ENCODE measurements around the gene OR2A7. TPM values are rescaled to one million over a fixed set of nuclear protein-coding genes. Genes with fewer than 3 reads are reported as not detected.
"Not testable (repeated sequence)": the region's sequence is repeated elsewhere in the genome, so short reads cannot be mapped to it uniquely, and the experiment has no call there.

Gene OR2A7
- total RNA-seq, 1 donor from 2014 or later: 0.64 TPM

GRCh38 chr7:144252307-144252706 lies 12.3 kb downstream of the OR2A7 start:
- H3K4me3 Mint-ChIP-seq (ENCODE audit: unreplicated experiment); H3K9me3 ChIP-seq (ENCODE audit: insufficient read depth, low read depth, low read length); H3K9me3 Mint-ChIP-seq (ENCODE audit: unreplicated experiment); H3K4me1 Mint-ChIP-seq (ENCODE audit: low read depth, unreplicated experiment); DNase-seq (ENCODE audit: low read depth); H3K27ac ChIP-seq (ENCODE audit: low read depth, low read length); H3K4me1 ChIP-seq (ENCODE audit: insufficient read depth, low read length); FAIRE-seq; H4K20me1 ChIP-seq (ENCODE audit: insufficient read depth, low read length); H3K79me2 ChIP-seq (ENCODE audit: insufficient read depth, low read length); H3K27me3 Mint-ChIP-seq (ENCODE audit: low read depth, unreplicated experiment); H3K4me2 ChIP-seq (ENCODE audit: low read length); H2AFZ ChIP-seq (ENCODE audit: low read depth, low read length); H3K27me3 ChIP-seq (ENCODE audit: insufficient read depth, low read length); H3K4me3 ChIP-seq (ENCODE audit: insufficient read depth, low read depth, low read length); H3K9ac ChIP-seq (ENCODE audit: low read length); H3K36me3 Mint-ChIP-seq (ENCODE audit: low read depth, unreplicated experiment); H3K36me3 ChIP-seq (ENCODE audit: insufficient read depth, low read length); H3K27ac Mint-ChIP-seq (ENCODE audit: unreplicated experiment): not testable (repeated sequence)

- DNase-seq (ENCODE audit: low read depth); H3K27ac ChIP-seq (ENCODE audit: low read depth, low read length); H3K4me1 ChIP-seq (ENCODE audit: insufficient read depth, low read length); H3K9me3 Mint-ChIP-seq (ENCODE audit: unreplicated experiment); FAIRE-seq; H3K4me2 ChIP-seq (ENCODE audit: low read length); H3K27me3 ChIP-seq (ENCODE audit: insufficient read depth, low read length); H3K4me3 Mint-ChIP-seq (ENCODE audit: unreplicated experiment); H3K4me3 ChIP-seq (ENCODE audit: insufficient read depth, low read depth, low read length); H2AFZ ChIP-seq (ENCODE audit: low read depth, low read length); H3K27ac Mint-ChIP-seq (ENCODE audit: unreplicated experiment); H3K27me3 Mint-ChIP-seq (ENCODE audit: low read depth, unreplicated experiment); H3K4me1 Mint-ChIP-seq (ENCODE audit: low read depth, unreplicated experiment); H4K20me1 ChIP-seq (ENCODE audit: insufficient read depth, low read length); H3K36me3 ChIP-seq (ENCODE audit: insufficient read depth, low read length); H3K79me2 ChIP-seq (ENCODE audit: insufficient read depth, low read length); H3K9ac ChIP-seq (ENCODE audit: low read length); H3K36me3 Mint-ChIP-seq (ENCODE audit: low read depth, unreplicated experiment); H3K9me3 ChIP-seq (ENCODE audit: insufficient read depth, low read depth, low read length): not testable (repeated sequence)
These were observed 16.8 kb downstream of the OR2A7 start for GRCh38 chr7:144247674-144248330.

GRCh38 chr7:144246967-144247366 lies 17.6 kb downstream of the OR2A7 start:
- not testable (repeated sequence) for H3K79me2 ChIP-seq (ENCODE audit: insufficient read depth, low read length); H3K9me3 ChIP-seq (ENCODE audit: insufficient read depth, low read depth, low read length); H3K4me2 ChIP-seq (ENCODE audit: low read length); H3K4me1 ChIP-seq (ENCODE audit: insufficient read depth, low read length); H3K9ac ChIP-seq (ENCODE audit: low read length); H3K27me3 Mint-ChIP-seq (ENCODE audit: low read depth, unreplicated experiment); H3K9me3 Mint-ChIP-seq (ENCODE audit: unreplicated experiment); H3K4me3 ChIP-seq (ENCODE audit: insufficient read depth, low read depth, low read length); H3K36me3 ChIP-seq (ENCODE audit: insufficient read depth, low read length); H4K20me1 ChIP-seq (ENCODE audit: insufficient read depth, low read length); H3K36me3 Mint-ChIP-seq (ENCODE audit: low read depth, unreplicated experiment); H3K27ac ChIP-seq (ENCODE audit: low read depth, low read length); H3K4me3 Mint-ChIP-seq (ENCODE audit: unreplicated experiment); FAIRE-seq; H3K27ac Mint-ChIP-seq (ENCODE audit: unreplicated experiment); H3K4me1 Mint-ChIP-seq (ENCODE audit: low read depth, unreplicated experiment); H2AFZ ChIP-seq (ENCODE audit: low read depth, low read length); DNase-seq (ENCODE audit: low read depth); H3K27me3 ChIP-seq (ENCODE audit: insufficient read depth, low read length)

- not testable (repeated sequence) for H3K27me3 ChIP-seq (ENCODE audit: insufficient read depth, low read length); H3K27ac ChIP-seq (ENCODE audit: low read depth, low read length); H4K20me1 ChIP-seq (ENCODE audit: insufficient read depth, low read length); H3K79me2 ChIP-seq (ENCODE audit: insufficient read depth, low read length); H3K4me3 ChIP-seq (ENCODE audit: insufficient read depth, low read depth, low read length); H3K9me3 Mint-ChIP-seq (ENCODE audit: unreplicated experiment); H3K4me1 Mint-ChIP-seq (ENCODE audit: low read depth, unreplicated experiment); H3K27ac Mint-ChIP-seq (ENCODE audit: unreplicated experiment); H3K9me3 ChIP-seq (ENCODE audit: insufficient read depth, low read depth, low read length); H2AFZ ChIP-seq (ENCODE audit: low read depth, low read length); H3K36me3 Mint-ChIP-seq (ENCODE audit: low read depth, unreplicated experiment); H3K27me3 Mint-ChIP-seq (ENCODE audit: low read depth, unreplicated experiment); H3K9ac ChIP-seq (ENCODE audit: low read length); FAIRE-seq; H3K4me2 ChIP-seq (ENCODE audit: low read length); H3K4me3 Mint-ChIP-seq (ENCODE audit: unreplicated experiment); H3K36me3 ChIP-seq (ENCODE audit: insufficient read depth, low read length); DNase-seq (ENCODE audit: low read depth); H3K4me1 ChIP-seq (ENCODE audit: insufficient read depth, low read length)
These were observed 19.2 kb downstream of the OR2A7 start for GRCh38 chr7:144245372-144245771.

GRCh38 chr7:144239365-144239764 lies 25.2 kb downstream of the OR2A7 start, which contains the start of gene OR2A42:
Gene OR2A42, minus strand, starts transcription at chr7:144239605. Its CDS starts 6,762 bp downstream, at chr7:144232843.
- not testable (repeated sequence) for H3K27me3 Mint-ChIP-seq (ENCODE audit: low read depth, unreplicated experiment); DNase-seq (ENCODE audit: low read depth); H3K36me3 Mint-ChIP-seq (ENCODE audit: low read depth, unreplicated experiment); H3K4me1 ChIP-seq (ENCODE audit: insufficient read depth, low read length); H3K27ac ChIP-seq (ENCODE audit: low read depth, low read length); H3K79me2 ChIP-seq (ENCODE audit: insufficient read depth, low read length); H3K9ac ChIP-seq (ENCODE audit: low read length); H2AFZ ChIP-seq (ENCODE audit: low read depth, low read length); H3K36me3 ChIP-seq (ENCODE audit: insufficient read depth, low read length); H3K9me3 ChIP-seq (ENCODE audit: insufficient read depth, low read depth, low read length); H3K4me2 ChIP-seq (ENCODE audit: low read length); H3K4me1 Mint-ChIP-seq (ENCODE audit: low read depth, unreplicated experiment); FAIRE-seq; H3K4me3 Mint-ChIP-seq (ENCODE audit: unreplicated experiment); H4K20me1 ChIP-seq (ENCODE audit: insufficient read depth, low read length); H3K27ac Mint-ChIP-seq (ENCODE audit: unreplicated experiment); H3K27me3 ChIP-seq (ENCODE audit: insufficient read depth, low read length); H3K4me3 ChIP-seq (ENCODE audit: insufficient read depth, low read depth, low read length); H3K9me3 Mint-ChIP-seq (ENCODE audit: unreplicated experiment)

- not testable (repeated sequence) for H3K36me3 Mint-ChIP-seq (ENCODE audit: low read depth, unreplicated experiment); H3K27ac ChIP-seq (ENCODE audit: low read depth, low read length); H3K79me2 ChIP-seq (ENCODE audit: insufficient read depth, low read length); H3K4me1 Mint-ChIP-seq (ENCODE audit: low read depth, unreplicated experiment); H3K27me3 Mint-ChIP-seq (ENCODE audit: low read depth, unreplicated experiment); H3K4me1 ChIP-seq (ENCODE audit: insufficient read depth, low read length); H3K4me2 ChIP-seq (ENCODE audit: low read length); H3K4me3 Mint-ChIP-seq (ENCODE audit: unreplicated experiment); H3K36me3 ChIP-seq (ENCODE audit: insufficient read depth, low read length); H3K27ac Mint-ChIP-seq (ENCODE audit: unreplicated experiment); H3K27me3 ChIP-seq (ENCODE audit: insufficient read depth, low read length); H3K9me3 Mint-ChIP-seq (ENCODE audit: unreplicated experiment); H3K9me3 ChIP-seq (ENCODE audit: insufficient read depth, low read depth, low read length); H4K20me1 ChIP-seq (ENCODE audit: insufficient read depth, low read length); DNase-seq (ENCODE audit: low read depth); H3K9ac ChIP-seq (ENCODE audit: low read length); FAIRE-seq; H3K4me3 ChIP-seq (ENCODE audit: insufficient read depth, low read depth, low read length); H2AFZ ChIP-seq (ENCODE audit: low read depth, low read length)
These were observed 26.0 kb downstream of the OR2A7 start for GRCh38 chr7:144238530-144239082.

All from astrocyte (in vitro differentiated cells and primary cell).